Calu3 (cell line): ENCODE measurements around the gene NOL4L. TPM values are rescaled to one million over a fixed set of nuclear protein-coding genes. Genes with fewer than 3 reads are reported as not detected.

ENCODE experiments used
- BruUV-seq: library from RNA; stranded (reverse); fragments of 400-500 nt; replicated peaks from 2 replicates; lab custom pipeline; 2021; lab: Mats Ljungman, UMichigan
- CTCF ChIA-PET: fragments of 300-600 bp; sonication (Branson Sonifier 250); formaldehyde crosslinking; loops from one replicate; lab custom pipeline; 2022; ENCODE audit warnings: antibody characterized with exemption; lab: Charles Lee
- DNase-seq: peaks from one replicate; pipeline ENCODE4 v3.0.0; 2022
- H3K27ac Mint-ChIP-seq: one replicate; pipeline ENCODE4 v1.8.0; 2022; ENCODE audit warnings: mixed read lengths; ENCODE audit not compliant: unreplicated experiment
- H3K27me3 Mint-ChIP-seq: one replicate; pipeline ENCODE4 v1.8.0; 2022; ENCODE audit warnings: mixed read lengths; ENCODE audit not compliant: unreplicated experiment
- H3K36me3 Mint-ChIP-seq: one replicate; pipeline ENCODE4 v1.8.0; 2022; ENCODE audit warnings: mild to moderate bottlenecking, moderate library complexity, mixed read lengths; ENCODE audit not compliant: insufficient read depth, unreplicated experiment
- H3K4me1 Mint-ChIP-seq: one replicate; pipeline ENCODE4 v1.8.0; 2022; ENCODE audit warnings: mild to moderate bottlenecking, low read depth, mixed read lengths; ENCODE audit not compliant: unreplicated experiment
- H3K4me3 Mint-ChIP-seq: one replicate; pipeline ENCODE4 v1.8.0; 2022; ENCODE audit warnings: mild to moderate bottlenecking, low read depth, moderate library complexity, mixed read lengths; ENCODE audit not compliant: unreplicated experiment
- H3K9me3 Mint-ChIP-seq: one replicate; pipeline ENCODE4 v1.8.0; 2022; ENCODE audit warnings: low read depth, mixed read lengths; ENCODE audit not compliant: unreplicated experiment
- CTCF ChIP-seq: fragments of 200-600 bp; IDR thresholded peaks from one replicate; pipeline ENCODE4 v1.8.0; 2022; ENCODE audit warnings: antibody characterized with exemption; ENCODE audit not compliant: unreplicated experiment
- intact Hi-C: fragments of 100-400 bp; cut with micrococcal nuclease; formaldehyde crosslinking; loops from one replicate; pipeline ENCODE4 v1.10.0; 2022; ENCODE audit not compliant: unreplicated experiment
- total RNA-seq: library from RNA; stranded (reverse); gene quantifications from 2 replicates; pipeline ENCODE4 v1.2.3, GENCODE V29; 2022

Gene NOL4L
- total RNA-seq, 1 experiment from 2014 or later: 46.9 TPM

- peak; percentile 82 for DNase-seq
- Mint-ChIP-seq H3K27ac (peak overlapping the region; percentile 71), H3K9me3 (peaks cover 6% of the 10 kb centered on the region), H3K27me3 (peaks cover 41% of the 10 kb centered on the region), H3K36me3 (peaks cover 42% of the 10 kb centered on the region), H3K4me1 (peaks cover 27% of the 10 kb centered on the region), H3K4me3 (peak overlapping the region; percentile 89)
- peak; percentile 90 for TF ChIP-seq CTCF
- CTCF ChIA-PET: interaction anchor here (0.5 to 1.6 kb wide), 8 partner anchors 10 to 328 kb away, joined by 3 to 10 read pairs (median 7); no protein-coding TSS in a partner anchor
- intact Hi-C loops: loop anchor here (10.0 kb wide), 1 partner anchor 150 kb away; no protein-coding TSS in a partner anchor
- TSS peak; percentile 61 for BruUV-seq
Observed at GRCh38 chr20:32484958-32485769, 100.0 kb downstream of the NOL4L start.

- Mint-ChIP-seq H3K9me3 (peaks cover 6% of the 10 kb centered on the region), H3K4me3 (peak overlapping the region; percentile 89), H3K27ac (peak overlapping the region; percentile 71), H3K36me3 (peaks cover 47% of the 10 kb centered on the region), H3K27me3 (peaks cover 41% of the 10 kb centered on the region), H3K4me1 (peaks cover 35% of the 10 kb centered on the region)
- CTCF ChIA-PET: interaction anchor here (0.6 to 1.6 kb wide), 10 partner anchors 9 to 843 kb away, joined by 3 to 9 read pairs (median 3); no protein-coding TSS in a partner anchor
- no peak for TF ChIP-seq CTCF
- DNase-seq: peak; percentile 56
- intact Hi-C loops: loop anchor here (10.0 kb wide), 1 partner anchor 150 kb away; no protein-coding TSS in a partner anchor
- no TSS peak for BruUV-seq
Observed at GRCh38 chr20:32484225-32484957, 100.7 kb downstream of the NOL4L start.

- Mint-ChIP-seq H3K9me3 (peaks cover 2% of the 10 kb centered on the region), H3K27ac (peak overlapping the region; percentile 37), H3K4me1 (peaks cover 41% of the 10 kb centered on the region), H3K4me3 (peak overlapping the region; percentile 89), H3K27me3 (peaks cover 33% of the 10 kb centered on the region), H3K36me3 (peaks cover 47% of the 10 kb centered on the region)
- TF ChIP-seq CTCF: no peak
- DNase-seq: peak; percentile 94
- intact Hi-C loops: loop anchor here (10.0 kb wide), 1 partner anchor 149 kb away; no protein-coding TSS in a partner anchor
- BruUV-seq: no TSS peak
- CTCF ChIA-PET: interaction anchor here (0.6 to 1.6 kb wide), 8 partner anchors 8 to 370 kb away, joined by 3 to 9 read pairs (median 4); no protein-coding TSS in a partner anchor
Observed at GRCh38 chr20:32483351-32484224, 101.5 kb downstream of the NOL4L start.
